HUES64 (cell line): Measurements from ENCODE around the gene LYPD1.

Source experiments
- H3K27ac ChIP-seq: 2 replicates; pipeline ENCODE4 v1.7.0; 2013; ENCODE audit warnings: low read depth, low read length, inconsistent platforms
- H3K27me3 ChIP-seq: 2 replicates; pipeline ENCODE4 v1.6.1; 2013; ENCODE audit warnings: mild to moderate bottlenecking, low read length; ENCODE audit not compliant: insufficient read depth
- H3K36me3 ChIP-seq: 2 replicates; pipeline ENCODE4 v1.6.1; 2013; ENCODE audit warnings: mild to moderate bottlenecking, low read length; ENCODE audit not compliant: insufficient read depth
- H3K4me1 ChIP-seq: 2 replicates; pipeline ENCODE4 v1.6.1; 2013; ENCODE audit warnings: mild to moderate bottlenecking, low read length, moderate library complexity; ENCODE audit not compliant: insufficient read depth
- H3K4me3 ChIP-seq: 2 replicates; pipeline ENCODE4 v1.5.1; 2013; ENCODE audit warnings: mild to moderate bottlenecking, low read length, moderate library complexity
- H3K9ac ChIP-seq: 2 replicates; pipeline ENCODE4 v1.6.1; 2013; ENCODE audit warnings: mild to moderate bottlenecking, low read depth, low read length
- H3K9me3 ChIP-seq: 2 replicates; pipeline ENCODE4 v1.6.1; 2013; ENCODE audit warnings: low read depth, low read length; ENCODE audit not compliant: insufficient read depth
- WGBS: fragments of 150-250, 120-280 bp; methylation state at CpG from one replicate; pipeline ENCODE4 v1.1.7; 2013; ENCODE audit warnings: missing lambda C conversion rate; 5-methylcytosine and 5-hydroxymethylcytosine counted together

The LYPD1 gene

GRCh38 chr2:132607426-132608090 is 62.4 kb downstream of the LYPD1 start:
- WGBS: 91% methylated on average over 4 of the region's 4 CpGs
- no peak overlapping the region for H3K9ac ChIP-seq
- H3K4me1 ChIP-seq: 0 out of 2 replicates have a peak, but pooled peaks cover 6% of the 10 kb centered on the region
- no peak overlapping the region for H3K27ac ChIP-seq
- H3K36me3 ChIP-seq: no peaks in the 10 kb centered on the region
- H3K9me3 ChIP-seq: no peaks in the 10 kb centered on the region
- H3K4me3 ChIP-seq: no peak overlapping the region
- H3K27me3 ChIP-seq: no peaks in the 10 kb centered on the region

GRCh38 chr2:132606649-132607048 is 63.4 kb downstream of the LYPD1 start:
- no peak overlapping the region for H3K27ac ChIP-seq
- H3K4me1 ChIP-seq: 0 out of 2 replicates have a peak, but pooled peaks cover 6% of the 10 kb centered on the region
- no peaks in the 10 kb centered on the region for H3K36me3 ChIP-seq
- H3K9me3 ChIP-seq: no peaks in the 10 kb centered on the region
- H3K27me3 ChIP-seq: no peaks in the 10 kb centered on the region
- no peak overlapping the region for H3K4me3 ChIP-seq
- 94% methylated on average over 8 of the region's 8 CpGs for WGBS
- H3K9ac ChIP-seq: no peak overlapping the region

DNA sequence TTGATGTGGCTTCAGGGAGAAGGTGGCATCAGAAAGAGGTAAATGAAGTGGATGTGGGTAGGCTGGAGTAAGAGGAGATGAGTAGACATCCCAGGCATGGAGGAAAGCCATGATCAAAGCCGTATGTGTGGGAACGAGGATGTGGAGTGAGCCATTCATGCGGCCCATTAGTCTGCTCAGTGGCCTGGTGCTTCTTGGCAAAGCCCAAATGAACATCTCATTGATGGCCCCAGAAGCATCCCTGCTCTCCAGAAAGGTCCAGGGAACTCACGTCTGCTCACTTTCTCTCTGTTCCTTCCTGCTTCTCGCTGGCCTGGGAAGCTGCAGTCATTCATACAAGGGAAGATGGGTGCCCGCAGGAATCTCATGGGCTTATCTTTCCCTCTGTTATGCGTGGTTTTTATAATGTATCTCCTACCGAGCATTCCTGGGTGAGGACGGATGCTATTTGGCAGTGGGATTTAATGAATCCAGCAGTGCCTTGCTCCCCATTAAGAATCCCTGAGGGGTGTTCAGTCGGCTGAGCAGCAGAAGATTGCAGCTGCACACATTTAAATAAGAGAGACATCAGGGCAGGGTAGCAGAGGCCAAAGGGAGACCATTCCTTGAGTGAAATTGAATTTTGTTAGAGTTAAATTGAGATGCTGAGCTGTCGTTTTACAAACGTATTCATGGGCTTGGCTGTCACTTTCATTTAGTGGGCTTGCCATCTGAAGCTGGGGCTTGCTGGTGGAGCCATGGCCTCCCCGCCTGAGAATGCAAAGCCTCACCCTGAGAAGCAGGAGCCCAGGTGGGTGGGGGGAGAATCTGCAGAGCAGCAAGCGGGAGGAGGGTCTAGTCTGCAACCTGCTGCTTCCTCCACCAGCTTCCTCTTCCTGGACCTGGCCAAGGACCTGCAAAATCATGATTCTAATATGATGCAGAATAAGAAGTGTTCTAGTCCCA is 64.5 kb downstream of the LYPD1 start:
- Histone ChIP-seq H3K4me3 (no peak overlapping the region), H3K9ac (no peak overlapping the region), H3K9me3 (no peaks in the 10 kb centered on the region), H3K27ac (no peak overlapping the region), H3K27me3 (no peaks in the 10 kb centered on the region), H3K36me3 (no peaks in the 10 kb centered on the region), H3K4me1 (0 out of 2 replicates have a peak, but pooled peaks cover 6% of the 10 kb centered on the region)
- 64% methylated on average over 14 of the region's 14 CpGs for WGBS

DNA sequence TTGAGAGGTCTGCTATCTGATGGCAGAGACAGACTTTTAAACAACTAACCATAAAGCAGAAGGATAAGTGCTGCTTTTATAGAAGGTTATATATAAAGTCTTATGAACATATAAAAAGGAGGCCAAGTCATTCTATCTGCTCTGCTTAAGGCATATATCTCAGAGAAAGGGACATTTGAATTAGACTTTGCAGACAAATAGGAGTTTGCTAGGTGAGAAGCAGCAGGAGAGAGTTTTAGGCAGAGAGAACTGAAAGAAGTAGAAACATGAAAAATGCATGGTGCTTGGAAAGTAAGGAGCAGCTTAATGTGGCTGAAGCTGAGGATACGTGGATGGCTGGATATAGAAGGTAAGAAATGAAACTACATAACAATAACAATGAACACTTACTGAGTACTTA is 65.4 kb downstream of the LYPD1 start:
- H3K27ac ChIP-seq: no peak overlapping the region
- H3K4me1 ChIP-seq: 0 out of 2 replicates have a peak, but pooled peaks cover 6% of the 10 kb centered on the region
- no peaks in the 10 kb centered on the region for H3K27me3 ChIP-seq
- H3K4me3 ChIP-seq: no peak overlapping the region
- no peaks in the 10 kb centered on the region for H3K36me3 ChIP-seq
- no peak overlapping the region for H3K9ac ChIP-seq
- no CpG with 5 or more reads among the region's 1 CpG for WGBS
- no peaks in the 10 kb centered on the region for H3K9me3 ChIP-seq

DNA sequence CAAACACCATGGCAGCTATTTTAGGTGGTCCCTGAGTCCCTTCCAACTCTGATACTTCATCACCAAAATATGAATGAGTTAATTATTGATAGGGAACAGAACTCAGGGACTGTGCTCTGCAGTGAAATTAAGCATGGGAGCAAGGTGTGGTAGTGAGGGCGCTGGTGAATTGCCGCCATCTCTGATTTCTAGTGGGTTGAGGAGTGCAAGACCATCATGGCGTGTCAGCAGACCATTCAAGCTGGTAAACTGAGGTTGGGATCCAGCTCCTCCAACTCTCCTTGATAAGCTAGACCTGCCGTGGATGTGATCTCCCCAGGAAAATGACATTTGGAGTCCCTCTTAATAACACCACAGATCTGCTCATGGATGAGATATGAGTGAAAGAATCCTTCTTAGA is 70.4 kb downstream of the LYPD1 start:
- peaks cover 12% of the 10 kb centered on the region; the same call in 1 of the 2 replicates for H3K9me3 ChIP-seq
- no peaks in the 10 kb centered on the region for H3K36me3 ChIP-seq
- WGBS: 93% methylated on average over 4 of the region's 4 CpGs

DNA sequence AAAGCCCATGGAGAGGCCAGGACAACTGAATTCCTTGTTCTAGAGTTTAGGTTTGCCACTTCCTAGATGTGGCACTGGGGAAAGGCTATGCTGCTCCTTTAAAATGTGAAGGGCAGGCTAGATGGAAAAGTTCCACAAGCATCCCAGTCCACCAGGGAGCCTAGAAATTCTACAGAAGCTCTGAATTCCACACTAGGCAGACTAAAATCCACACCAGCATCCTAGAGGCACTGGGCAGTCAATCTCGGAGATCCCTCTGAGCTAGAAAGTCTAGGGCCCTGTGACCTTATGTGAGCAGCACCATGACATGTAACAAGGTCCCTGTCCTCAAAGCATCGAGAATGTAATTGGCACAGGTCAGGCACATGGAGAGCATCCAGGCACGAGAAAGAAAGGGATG is 71.5 kb downstream of the LYPD1 start:
- no peaks in the 10 kb centered on the region for H3K36me3 ChIP-seq
- peaks cover 12% of the 10 kb centered on the region; the same call in 1 of the 2 replicates for H3K9me3 ChIP-seq
- H3K4me3 ChIP-seq: no peak overlapping the region
- H3K4me1 ChIP-seq: no peaks in the 10 kb centered on the region; the same call in 1 of the 2 replicates
- WGBS: 94% methylated on average over 3 of the region's 3 CpGs
- no peak overlapping the region for H3K9ac ChIP-seq
- no peak overlapping the region for H3K27ac ChIP-seq
- no peaks in the 10 kb centered on the region for H3K27me3 ChIP-seq

More for the DNA sequence above, 70.4 kb downstream of the LYPD1 start:
- no peaks in the 10 kb centered on the region for H3K4me1 ChIP-seq
- no peak overlapping the region for H3K9ac ChIP-seq
- no peak overlapping the region for H3K27ac ChIP-seq
- H3K4me3 ChIP-seq: no peak overlapping the region
- H3K27me3 ChIP-seq: no peaks in the 10 kb centered on the region

- Histone ChIP-seq H3K4me3 (no peak overlapping the region), H3K27ac (no peak overlapping the region), H3K9me3 (peaks cover 12% of the 10 kb centered on the region; the same call in 1 of the 2 replicates), H3K36me3 (no peaks in the 10 kb centered on the region), H3K4me1 (peaks cover 3% of the 10 kb centered on the region; the same call in 1 of the 2 replicates), H3K9ac (no peak overlapping the region), H3K27me3 (no peaks in the 10 kb centered on the region)
- 93% methylated on average over 1 of the region's 1 CpG for WGBS
Measured at GRCh38 chr2:132597831-132598230, 72.2 kb downstream of the LYPD1 start.

- Histone ChIP-seq H3K27ac (no peak overlapping the region), H3K27me3 (no peaks in the 10 kb centered on the region), H3K36me3 (no peaks in the 10 kb centered on the region), H3K9me3 (peaks cover 12% of the 10 kb centered on the region; the same call in 1 of the 2 replicates), H3K9ac (no peak overlapping the region), H3K4me3 (no peak overlapping the region), H3K4me1 (peaks cover 3% of the 10 kb centered on the region; the same call in 1 of the 2 replicates)
Measured at GRCh38 chr2:132597166-132597565, 72.8 kb downstream of the LYPD1 start.

DNA sequence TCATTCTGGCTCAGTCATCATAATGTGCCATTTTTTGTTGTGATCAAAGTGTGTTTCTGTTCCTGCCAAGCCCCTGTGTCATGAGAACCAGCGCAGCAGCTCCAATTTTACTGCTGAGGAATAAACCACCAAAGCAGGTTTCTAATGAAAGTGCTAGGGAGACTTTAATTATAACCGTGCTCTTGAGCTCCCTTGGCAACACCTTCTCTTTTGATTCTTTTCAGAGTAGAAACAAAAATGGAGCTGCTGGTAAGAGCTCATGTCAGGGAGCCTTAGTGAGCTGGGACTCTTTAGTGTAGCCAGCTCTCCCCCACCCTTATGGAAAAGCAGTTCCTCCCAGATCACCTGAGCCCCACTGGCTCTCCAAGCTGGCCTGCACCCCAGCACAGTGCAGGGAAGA is 74.3 kb downstream of the LYPD1 start:
- Histone ChIP-seq H3K36me3 (no peaks in the 10 kb centered on the region), H3K4me1 (peaks cover 3% of the 10 kb centered on the region; the same call in 1 of the 2 replicates), H3K9ac (no peak overlapping the region), H3K27ac (no peak overlapping the region), H3K9me3 (peaks cover 12% of the 10 kb centered on the region; the same call in 1 of the 2 replicates), H3K27me3 (no peaks in the 10 kb centered on the region), H3K4me3 (no peak overlapping the region)
- WGBS: 84% methylated on average over 2 of the region's 2 CpGs

DNA sequence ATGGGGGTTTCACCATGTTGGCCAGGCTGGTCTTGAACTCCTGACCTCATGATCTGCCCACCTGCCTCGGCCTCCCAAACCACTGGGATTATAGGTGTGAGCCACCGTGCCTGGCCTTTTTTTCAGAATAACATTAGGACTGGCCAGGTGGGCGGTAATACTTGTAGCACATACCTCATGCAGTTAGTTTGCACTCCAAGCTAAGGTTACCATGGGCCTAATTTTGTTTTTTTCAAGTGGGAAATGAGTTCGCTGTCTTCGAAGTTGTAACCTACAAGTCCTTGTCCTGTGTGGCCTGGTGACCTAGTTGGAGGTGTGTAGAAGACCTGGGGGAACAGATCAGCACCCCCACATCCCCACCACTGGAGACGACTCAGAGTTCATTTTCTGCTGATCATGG is 74.8 kb downstream of the LYPD1 start:
- Histone ChIP-seq H3K4me3 (no peak overlapping the region), H3K27ac (no peak overlapping the region)
- 94% methylated on average over 6 of the region's 6 CpGs for WGBS

More for the DNA sequence above, 74.8 kb downstream of the LYPD1 start:
- H3K9ac ChIP-seq: no peak overlapping the region
- peaks cover 12% of the 10 kb centered on the region; the same call in 1 of the 2 replicates for H3K9me3 ChIP-seq
- no peaks in the 10 kb centered on the region for H3K27me3 ChIP-seq
- H3K4me1 ChIP-seq: peaks cover 4% of the 10 kb centered on the region; the same call in 1 of the 2 replicates
- no peaks in the 10 kb centered on the region for H3K36me3 ChIP-seq
